RWPE1 (cell line): Measurements from ENCODE around the gene USP31.

Source experiments
- CTCF ChIA-PET: fragments of 350-600 bp; sonication (Branson Sonifier 250); formaldehyde crosslinking; extraction: SDS; loops from one replicate; lab custom pipeline; 2021; lab: Yijun Ruan, JAX
- POLR2A ChIA-PET: fragments of 400-600 bp; formaldehyde crosslinking; extraction: SDS; loops from one replicate; lab custom pipeline; 2020; ENCODE audit warnings: antibody characterized with exemption; ENCODE audit not compliant: low non-redundant PET; lab: Yijun Ruan, JAX
- DNase-seq: peaks from one replicate; pipeline ENCODE4 v3.0.0; 2012; ENCODE audit warnings: low spot score
- H3K27ac ChIP-seq: fragments of 450-650 bp; 2 replicates; pipeline ENCODE4 v1.5.1; 2017
- TF ChIP-seq, protein P1 (sequence below): fragments of 450-650 bp; conservative IDR thresholded peaks from 2 replicates; pipeline ENCODE4 v1.5.1; 2017; ENCODE audit warnings: low read depth, mild to moderate bottlenecking

The USP31 gene

DNA sequence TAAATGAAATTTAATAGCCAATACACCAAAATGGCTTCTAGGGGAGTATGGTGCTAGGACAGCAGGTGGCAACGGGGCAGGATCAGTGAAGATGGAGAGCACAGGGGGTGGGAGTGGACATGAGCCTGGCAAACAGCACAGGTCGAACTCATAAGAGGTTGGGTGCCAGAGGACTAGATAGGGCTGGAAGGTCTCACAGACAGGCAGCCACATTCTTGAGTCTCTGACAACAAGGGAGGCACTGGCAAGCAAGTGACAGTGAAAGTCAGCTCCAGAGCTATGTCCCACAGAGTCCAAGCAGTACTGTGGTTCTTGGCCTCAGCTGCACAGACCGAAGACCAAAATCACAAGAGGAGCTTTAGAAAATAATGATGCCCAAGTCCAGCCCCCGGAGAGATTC is 61.2 kb downstream of the USP31 start:
- TF ChIP-seq, protein P1, sequence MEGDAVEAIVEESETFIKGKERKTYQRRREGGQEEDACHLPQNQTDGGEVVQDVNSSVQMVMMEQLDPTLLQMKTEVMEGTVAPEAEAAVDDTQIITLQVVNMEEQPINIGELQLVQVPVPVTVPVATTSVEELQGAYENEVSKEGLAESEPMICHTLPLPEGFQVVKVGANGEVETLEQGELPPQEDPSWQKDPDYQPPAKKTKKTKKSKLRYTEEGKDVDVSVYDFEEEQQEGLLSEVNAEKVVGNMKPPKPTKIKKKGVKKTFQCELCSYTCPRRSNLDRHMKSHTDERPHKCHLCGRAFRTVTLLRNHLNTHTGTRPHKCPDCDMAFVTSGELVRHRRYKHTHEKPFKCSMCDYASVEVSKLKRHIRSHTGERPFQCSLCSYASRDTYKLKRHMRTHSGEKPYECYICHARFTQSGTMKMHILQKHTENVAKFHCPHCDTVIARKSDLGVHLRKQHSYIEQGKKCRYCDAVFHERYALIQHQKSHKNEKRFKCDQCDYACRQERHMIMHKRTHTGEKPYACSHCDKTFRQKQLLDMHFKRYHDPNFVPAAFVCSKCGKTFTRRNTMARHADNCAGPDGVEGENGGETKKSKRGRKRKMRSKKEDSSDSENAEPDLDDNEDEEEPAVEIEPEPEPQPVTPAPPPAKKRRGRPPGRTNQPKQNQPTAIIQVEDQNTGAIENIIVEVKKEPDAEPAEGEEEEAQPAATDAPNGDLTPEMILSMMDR, result no peak
- DNase-seq, result no peak
- ChIA-PET POLR2A (no interaction called here), CTCF (no interaction called here)
- H3K27ac ChIP-seq, result no peak overlapping the region

DNA sequence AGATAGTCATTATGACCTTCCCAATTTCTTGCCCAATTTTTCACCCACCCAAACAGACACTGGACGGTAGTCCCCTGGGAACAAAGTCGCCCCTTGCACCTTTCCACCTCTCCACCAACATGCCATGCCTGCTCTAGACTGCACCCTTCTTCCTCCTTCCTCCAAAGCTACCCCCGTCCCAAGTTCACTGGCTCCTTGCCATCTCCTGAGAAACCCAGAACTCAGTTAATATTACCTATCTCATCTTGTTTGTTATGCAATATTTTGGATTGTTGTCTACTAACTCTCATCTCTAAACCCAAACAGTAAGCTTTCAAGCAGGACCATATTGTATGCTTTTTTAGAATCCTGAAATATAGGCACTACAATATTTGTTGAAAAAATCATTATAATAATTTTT is 63.3 kb downstream of the USP31 start:
- TF ChIP-seq, protein P1, result no peak
- CTCF ChIA-PET, result no interaction called here

DNA sequence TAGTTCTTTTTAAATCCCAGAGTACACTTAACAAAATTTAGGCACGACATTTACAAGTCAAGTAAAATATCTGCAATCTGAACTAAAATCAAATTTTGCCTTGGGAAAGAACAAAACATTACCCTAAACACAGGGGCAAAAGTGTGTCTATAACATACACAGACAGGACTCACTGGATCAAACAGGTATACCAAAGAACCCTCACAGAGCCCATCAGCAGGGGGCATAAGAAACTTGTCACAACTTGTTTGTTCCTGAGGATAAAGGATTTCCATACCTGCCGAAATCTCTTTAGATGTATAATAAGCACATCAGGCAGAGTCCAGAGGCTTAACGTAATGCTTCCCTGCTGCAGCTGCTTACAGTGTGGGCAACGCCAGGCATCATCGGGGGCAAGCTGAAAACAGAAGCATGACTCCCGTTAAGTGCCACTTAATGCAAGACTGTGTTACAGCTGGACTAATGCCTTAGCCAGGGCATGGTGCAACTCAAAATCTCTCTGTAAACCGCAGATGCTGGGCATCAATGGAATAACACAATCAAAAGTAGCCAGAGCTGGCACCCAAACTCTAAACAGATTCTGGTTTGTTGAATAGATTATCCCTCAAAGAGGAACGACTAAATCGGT is 67.0 kb downstream of the USP31 start:
- POLR2A ChIA-PET, result no interaction called here
- peak overlapping the region; percentile 64 for H3K27ac ChIP-seq

More for the DNA sequence above, 63.3 kb downstream of the USP31 start:
- DNase-seq, result no peak
- no peak overlapping the region for H3K27ac ChIP-seq
- POLR2A ChIA-PET, result no interaction called here

DNA sequence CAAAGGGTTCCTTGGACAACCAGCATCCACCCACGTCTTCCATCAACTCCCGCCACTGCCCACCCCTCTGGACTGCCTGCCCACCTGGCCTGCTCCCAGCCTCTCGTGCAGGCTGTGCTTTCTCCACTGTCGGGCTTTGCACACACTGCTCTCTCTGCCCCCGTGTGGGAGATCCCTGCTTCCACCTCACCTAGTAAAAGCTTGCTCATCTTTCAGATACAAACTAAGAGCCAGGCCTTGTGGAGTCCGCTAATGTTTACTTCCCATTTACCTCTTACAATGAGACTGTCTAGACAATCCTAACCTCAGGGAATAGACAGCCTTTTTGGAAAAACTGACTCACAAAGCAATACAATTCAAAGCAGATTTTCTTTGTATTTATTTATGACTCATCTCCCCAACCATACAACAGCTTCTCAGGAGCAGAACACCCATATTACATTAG is 67.6 kb downstream of the USP31 start:
- peak; percentile 24 for DNase-seq
- TF ChIP-seq, protein P1, result no peak
- peak overlapping the region; percentile 67 for H3K27ac ChIP-seq
- POLR2A ChIA-PET, result no interaction called here
- CTCF ChIA-PET, result interaction anchor here (0.7 kb wide), 1 partner anchor 58 kb away, joined by 5 read pairs; no protein-coding TSS in a partner anchor

More for the DNA sequence above, 67.0 kb downstream of the USP31 start:
- TF ChIP-seq, protein P1, result no peak
- CTCF ChIA-PET, result interaction anchor here (0.7 kb wide), 1 partner anchor 57 kb away, joined by 5 read pairs; no protein-coding TSS in a partner anchor
- no peak for DNase-seq

DNA sequence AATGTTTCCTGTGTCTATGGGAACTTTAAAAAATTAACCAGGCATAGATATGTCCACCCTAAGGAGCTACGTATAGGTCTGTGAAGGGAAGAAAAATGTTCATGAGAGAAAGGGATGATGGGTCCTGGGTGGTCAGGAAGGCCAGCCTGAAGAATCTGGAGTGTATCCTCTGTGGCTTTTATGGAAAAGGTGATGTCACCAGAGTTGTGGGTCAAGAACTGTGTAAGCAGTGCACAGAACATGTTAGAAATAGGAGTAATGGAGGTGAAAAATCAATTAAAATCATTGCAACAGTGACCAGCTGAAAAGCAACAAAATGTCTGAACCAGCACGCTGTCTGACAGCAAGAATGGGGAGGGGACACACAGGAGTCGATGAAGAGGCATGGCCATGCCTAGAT is 68.5 kb downstream of the USP31 start:
- CTCF ChIA-PET, result interaction anchor here (0.6 kb wide), 1 partner anchor 1069 kb away, joined by 3 read pairs; no protein-coding TSS in a partner anchor

DNA sequence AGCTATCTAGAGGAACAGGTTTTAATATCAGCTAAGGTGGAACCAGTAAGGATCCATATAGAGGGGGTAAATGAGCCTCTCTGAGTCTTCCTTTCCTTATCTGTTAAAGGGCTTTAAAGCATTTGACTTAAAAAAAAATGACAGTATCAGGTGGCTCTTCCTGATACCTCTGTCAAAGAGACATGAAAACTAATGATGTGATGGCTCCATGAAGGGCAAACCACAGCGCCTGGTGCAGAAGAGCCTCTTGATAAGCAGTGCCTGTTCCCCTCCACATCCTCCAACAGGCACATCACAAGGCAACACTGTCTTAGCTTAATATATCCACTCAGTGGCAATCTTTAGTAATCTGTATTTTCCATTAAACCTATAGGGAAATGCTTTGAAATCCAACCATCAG is 68.9 kb downstream of the USP31 start:
- no peak for DNase-seq
- TF ChIP-seq, protein P1, result no peak
- ChIA-PET CTCF (no interaction called here), POLR2A (no interaction called here)
- no peak overlapping the region for H3K27ac ChIP-seq

More for the DNA sequence above, 68.5 kb downstream of the USP31 start:
- POLR2A ChIA-PET, result no interaction called here
- no peak for DNase-seq
- TF ChIP-seq, protein P1, result no peak
- no peak overlapping the region; the same call in 1 of the 2 replicates for H3K27ac ChIP-seq
